OCI-LY3 (cell line): ENCODE measurements around the gene ELK3.

ENCODE experiments used
- H2AFZ ChIP-seq: fragments of 200-600, 300-600 bp; shearing (Covaris generic); 2 replicates; pipeline ENCODE4 v1.6.0; 2014; ENCODE audit warnings: antibody characterized with exemption, low read depth, low read length
- H3K27ac ChIP-seq: fragments of 200-600, 300-600 bp; sonication (generic); 2 replicates; pipeline ENCODE4 v1.5.1; 2014; ENCODE audit warnings: mild to moderate bottlenecking, low read length, moderate library complexity, mixed read lengths
- H3K27me3 ChIP-seq: fragments of 200-600, 300-600 bp; sonication (generic); 2 replicates; pipeline ENCODE4 v1.6.1; 2014; ENCODE audit warnings: low read depth, low read length, mixed read lengths
- H3K36me3 ChIP-seq: fragments of 200-600, 300-600 bp; sonication (generic); replicated peaks from 2 replicates; pipeline ENCODE3; 2014; ENCODE audit warnings: low read depth, low read length, mixed read lengths
- H3K4me1 ChIP-seq: fragments of 300-600, 200-600 bp; sonication (generic); 2 replicates; pipeline ENCODE4 v1.6.1; 2014; ENCODE audit warnings: low read length, mixed read lengths
- H3K4me2 ChIP-seq: fragments of 200-600, 300-600 bp; sonication (generic); 2 replicates; pipeline ENCODE4 v1.6.1; 2014; ENCODE audit warnings: low read length, mixed read lengths
- H3K4me3 ChIP-seq: fragments of 300-600, 200-600 bp; sonication (generic); 2 replicates; pipeline ENCODE4 v1.5.1; 2014; ENCODE audit warnings: antibody characterized with exemption, mild to moderate bottlenecking, low read length, moderate library complexity
- H3K79me2 ChIP-seq: fragments of 300-600, 200-600 bp; shearing (Covaris generic); 2 replicates; pipeline ENCODE4 v1.6.1; 2014; ENCODE audit warnings: mild to moderate bottlenecking, low read length, mixed read lengths
- H3K9ac ChIP-seq: fragments of 300-600, 200-600 bp; shearing (Covaris generic); 2 replicates; pipeline ENCODE4 v1.6.0; 2014; ENCODE audit warnings: mild to moderate bottlenecking, low read length, moderate library complexity
- H3K9me3 ChIP-seq: fragments of 200-600, 300-600 bp; shearing (Covaris generic); 2 replicates; pipeline ENCODE4 v1.6.1; 2014; ENCODE audit warnings: low read length, mixed read lengths; ENCODE audit not compliant: insufficient read depth
- H4K20me1 ChIP-seq: fragments of 200-600, 300-600 bp; sonication (generic); 2 replicates; pipeline ENCODE4 v1.6.1; 2016; ENCODE audit warnings: low read length, mixed read lengths; ENCODE audit not compliant: insufficient read depth
- CTCF ChIP-seq: fragments of 200-600, 300-600 bp; sonication (generic); IDR thresholded peaks from 2 replicates; pipeline ENCODE4 v1.5.1; 2014; ENCODE audit warnings: antibody characterized with exemption, low read length, low read depth
- EZH2phosphoT487 ChIP-seq: fragments of 200-600 bp; shearing (Covaris generic); IDR thresholded peaks from 2 replicates; pipeline ENCODE4 v1.6.1; 2018; ENCODE audit warnings: antibody characterized with exemption, mixed run types, low read depth

Gene ELK3

DNA sequence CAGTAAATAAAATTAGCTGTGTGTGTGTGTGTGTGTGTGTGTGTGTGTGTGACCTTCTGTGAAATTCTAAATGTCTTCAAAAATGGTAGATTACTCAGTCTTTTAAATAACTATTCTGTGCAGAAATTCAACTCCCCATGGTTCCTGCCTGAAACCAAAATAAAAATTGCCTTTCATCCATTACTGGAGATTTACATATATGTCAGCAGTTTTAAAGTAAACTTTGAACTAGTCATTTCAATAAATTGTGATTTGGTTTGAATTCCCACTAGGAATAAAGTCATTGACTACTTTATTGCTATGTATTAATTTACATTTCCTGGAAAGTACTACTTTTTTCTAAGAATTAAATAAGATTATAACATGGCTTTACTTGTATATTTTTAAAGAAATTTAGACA, 5.3 kb downstream of the ELK3 start:
- Histone ChIP-seq H3K79me2 (peaks cover 95% of the 10 kb centered on the region), H3K27ac (peak overlapping the region; percentile 95), H3K4me2 (peak overlapping the region; percentile 87), H4K20me1 (peaks cover 59% of the 10 kb centered on the region), H3K4me1 (peaks cover 64% of the 10 kb centered on the region), H3K27me3 (no peaks in the 10 kb centered on the region), H3K36me3 (peaks cover 16% of the 10 kb centered on the region), H2AFZ (no peak overlapping the region), H3K4me3 (peak overlapping the region; percentile 79), H3K9ac (peak overlapping the region; percentile 51), H3K9me3 (no peaks in the 10 kb centered on the region)
- TF ChIP-seq EZH2phosphoT487 (no peak), CTCF (no peak)

DNA sequence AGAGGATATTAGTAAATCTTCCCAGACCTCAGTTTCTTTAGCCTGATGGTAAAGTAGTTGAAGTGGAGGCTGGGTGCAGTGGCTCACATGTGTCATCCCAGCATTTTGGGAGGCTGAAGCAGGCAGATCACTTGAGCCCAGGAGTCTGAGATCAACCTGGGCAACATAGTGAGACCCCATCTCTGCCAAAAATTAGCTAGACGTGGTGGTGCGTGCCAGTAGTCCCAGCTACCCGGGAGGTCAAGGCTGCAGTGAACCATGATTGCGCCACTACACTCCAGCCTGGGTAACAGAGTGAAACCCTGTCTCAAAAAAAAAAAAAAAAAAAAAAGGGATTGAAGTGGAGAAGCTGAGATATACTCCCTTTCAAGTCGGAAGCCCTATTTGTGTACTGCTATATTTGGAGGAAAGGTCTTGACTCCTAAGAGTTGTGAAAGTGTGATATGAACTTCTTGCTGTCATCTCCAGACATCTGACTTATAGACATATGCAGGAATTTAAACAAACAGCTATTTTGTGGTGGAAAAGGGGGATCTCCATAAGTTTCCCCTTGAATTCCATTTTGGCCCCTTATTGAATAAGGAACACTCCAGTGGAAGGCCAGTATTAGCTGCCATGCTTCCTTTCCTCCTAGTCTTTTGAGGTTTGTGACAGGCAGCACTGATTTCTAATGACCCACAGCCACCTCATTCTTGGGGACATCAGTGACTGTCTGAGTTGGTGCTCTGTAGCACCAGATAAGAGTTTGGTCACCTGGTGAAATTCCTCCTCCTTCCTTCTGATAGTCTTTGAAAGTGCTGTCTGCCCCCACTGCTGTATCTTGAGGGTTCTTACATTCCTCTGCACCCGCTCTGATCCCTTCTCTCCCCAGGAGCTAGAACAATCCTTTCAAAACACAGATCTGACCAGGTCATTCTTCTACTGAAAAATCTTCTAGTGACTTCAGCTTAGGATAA, 7.4 kb downstream of the ELK3 start:
- H2AFZ ChIP-seq = no peak overlapping the region
- H3K9me3 ChIP-seq = no peaks in the 10 kb centered on the region
- peaks cover 28% of the 10 kb centered on the region for H3K36me3 ChIP-seq
- H3K4me1 ChIP-seq = peaks cover 76% of the 10 kb centered on the region
- H4K20me1 ChIP-seq = peaks cover 80% of the 10 kb centered on the region
- H3K4me3 ChIP-seq = no peak overlapping the region
- no peak overlapping the region for H3K4me2 ChIP-seq
- TF ChIP-seq CTCF (no peak), EZH2phosphoT487 (no peak)
- H3K27me3 ChIP-seq = no peaks in the 10 kb centered on the region
- peaks cover 100% of the 10 kb centered on the region for H3K79me2 ChIP-seq
- H3K27ac ChIP-seq = no peak overlapping the region
- H3K9ac ChIP-seq = no peak overlapping the region

DNA sequence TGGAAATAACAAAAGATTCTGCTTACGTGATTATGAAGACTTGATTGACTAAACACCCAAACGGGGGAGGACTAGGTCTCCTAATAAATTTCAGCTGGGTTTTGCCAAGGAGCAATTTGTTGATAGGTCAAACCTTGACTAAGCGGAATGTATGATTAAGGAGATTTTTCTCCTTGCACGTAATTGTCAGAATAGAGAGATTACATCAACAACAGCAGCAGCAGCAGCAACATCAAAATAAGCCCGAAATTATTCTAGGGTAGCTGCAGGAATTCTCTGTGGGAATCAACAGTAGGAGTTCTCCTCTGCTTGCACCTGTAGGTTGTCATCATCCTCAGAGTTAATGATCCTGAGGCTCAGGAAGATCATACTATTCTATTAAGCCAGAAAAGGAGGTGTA, 10.2 kb downstream of the ELK3 start:
- H3K9ac ChIP-seq = no peak overlapping the region
- peaks cover 30% of the 10 kb centered on the region for H3K36me3 ChIP-seq
- H3K4me3 ChIP-seq = no peak overlapping the region
- no peaks in the 10 kb centered on the region for H3K9me3 ChIP-seq
- peaks cover 94% of the 10 kb centered on the region for H4K20me1 ChIP-seq
- H3K27ac ChIP-seq = no peak overlapping the region
- H3K27me3 ChIP-seq = no peaks in the 10 kb centered on the region
- TF ChIP-seq CTCF = no peak
- no peak for TF ChIP-seq EZH2phosphoT487
- peaks cover 76% of the 10 kb centered on the region for H3K4me1 ChIP-seq
- H3K79me2 ChIP-seq = peaks cover 100% of the 10 kb centered on the region
- no peak overlapping the region for H2AFZ ChIP-seq
- H3K4me2 ChIP-seq = no peak overlapping the region

- peaks cover 100% of the 10 kb centered on the region for H3K79me2 ChIP-seq
- peaks cover 39% of the 10 kb centered on the region for H3K36me3 ChIP-seq
- H3K27me3 ChIP-seq = no peaks in the 10 kb centered on the region
- no peak overlapping the region for H2AFZ ChIP-seq
- H3K9me3 ChIP-seq = no peaks in the 10 kb centered on the region
- H3K4me3 ChIP-seq = no peak overlapping the region
- H4K20me1 ChIP-seq = peaks cover 94% of the 10 kb centered on the region
- peaks cover 67% of the 10 kb centered on the region for H3K4me1 ChIP-seq
- TF ChIP-seq EZH2phosphoT487 (no peak), CTCF (no peak)
- no peak overlapping the region for H3K9ac ChIP-seq
- H3K4me2 ChIP-seq = no peak overlapping the region
- H3K27ac ChIP-seq = no peak overlapping the region
These were observed 11.7 kb downstream of the ELK3 start for GRCh38 chr12:96205908-96206307.
